Measurements from ENCODE around the gene AMZ1. TPM values are rescaled to one million over a fixed set of nuclear protein-coding genes. Genes with fewer than 3 reads are reported as not detected.
A peak's percentile ranks its signal among the peaks of the same experiment; 100 is the strongest.

AMZ1 gene
- total and polyA plus RNA-seq, 9 donors: 0.15 to 2.6 (median 0.65) TPM; not detected in 1

- H3K27ac ChIP-seq: no peak overlapping the region
- intact Hi-C loops (cut with DNase I): no loop called here
- WGBS, 3 donors: 85 to 88% (median 87%) methylated on average over 29 of the region's 29 CpGs
- no peak overlapping the region for H3K4me3 ChIP-seq
- H3K36me3 ChIP-seq: no peaks in the 10 kb centered on the region
- no peak for TF ChIP-seq CTCF (IDR thresholded peaks at IDR 0.05)
- no peak for TF ChIP-seq POLR2A (IDR thresholded peaks at IDR 0.05)
- no peak for TF ChIP-seq EP300 (IDR thresholded peaks at IDR 0.05)
- no peaks in the 10 kb centered on the region for H3K9me3 ChIP-seq
- peak in 1 of 5 donors; percentile 18 for DNase-seq
- peaks cover 19% of the 10 kb centered on the region for H3K4me1 ChIP-seq (ENCODE audit: insufficient read depth)
- H3K27me3 ChIP-seq: no peaks in the 10 kb centered on the region
Observed at GRCh38 chr7:2643386-2644219, 44.4 kb upstream of the AMZ1 start.

- TF ChIP-seq EP300 (IDR thresholded peaks at IDR 0.05): no peak
- no peak for TF ChIP-seq CTCF (IDR thresholded peaks at IDR 0.05)
- no peak for TF ChIP-seq POLR2A (IDR thresholded peaks at IDR 0.05)
- WGBS, 3 donors: 78 to 79% (median 78%) methylated on average over 6 of the region's 6 CpGs
- Histone ChIP-seq H3K27me3 (no peaks in the 10 kb centered on the region), H3K36me3 (no peaks in the 10 kb centered on the region), H3K9me3 (no peaks in the 10 kb centered on the region), H3K27ac (no peak overlapping the region), H3K4me1 (ENCODE audit: insufficient read depth) (peaks cover 19% of the 10 kb centered on the region), H3K4me3 (no peak overlapping the region)
- no peak for DNase-seq
- intact Hi-C loops (cut with DNase I): no loop called here
Observed at GRCh38 chr7:2644220-2644561, 43.8 kb upstream of the AMZ1 start.

- no peak overlapping the region for H3K27ac ChIP-seq
- intact Hi-C loops (cut with DNase I): loop anchor here in 1 of 4 donors (1.0 kb wide), 1 partner anchor 60 kb away; no protein-coding TSS in a partner anchor
- H3K27me3 ChIP-seq: no peaks in the 10 kb centered on the region
- H3K36me3 ChIP-seq: no peaks in the 10 kb centered on the region
- TF ChIP-seq CTCF (IDR thresholded peaks at IDR 0.05) (no peak), EP300 (IDR thresholded peaks at IDR 0.05) (no peak), POLR2A (IDR thresholded peaks at IDR 0.05) (no peak)
- H3K4me1 ChIP-seq (ENCODE audit: insufficient read depth): peaks cover 19% of the 10 kb centered on the region
- H3K9me3 ChIP-seq: no peaks in the 10 kb centered on the region
- no peak overlapping the region for H3K4me3 ChIP-seq
- peak in 1 of 5 donors; percentile 31 for DNase-seq
- 70 to 81% (median 79%) methylated on average over 9 to 18 of the region's 18 CpGs for WGBS, 3 donors
Observed at GRCh38 chr7:2644562-2645273, 43.3 kb upstream of the AMZ1 start.

- DNase-seq: no peak
- TF ChIP-seq CTCF (IDR thresholded peaks at IDR 0.05) (no peak), POLR2A (IDR thresholded peaks at IDR 0.05) (no peak), EP300 (IDR thresholded peaks at IDR 0.05) (no peak)
- no peak overlapping the region for H3K27ac ChIP-seq
- H3K4me1 ChIP-seq (ENCODE audit: insufficient read depth): peaks cover 18% of the 10 kb centered on the region
- intact Hi-C loops (cut with DNase I): loop anchor here in 1 of 4 donors (1.0 kb wide), 1 partner anchor 61 kb away; no protein-coding TSS in a partner anchor
- no peak overlapping the region for H3K4me3 ChIP-seq
- no peaks in the 10 kb centered on the region for H3K27me3 ChIP-seq
- no peaks in the 10 kb centered on the region for H3K36me3 ChIP-seq
- 78 to 81% (median 78%) methylated on average over 14 of the region's 14 CpGs for WGBS, 3 donors
- no peaks in the 10 kb centered on the region for H3K9me3 ChIP-seq
Observed at GRCh38 chr7:2645274-2645868, 42.6 kb upstream of the AMZ1 start.

Data from ovary (tissue), 9 donors.